H9 (cell line): ENCODE data around the gene ADGRD1. TPM values are rescaled to one million over a fixed set of nuclear protein-coding genes. Genes with fewer than 3 reads are reported as not detected.

ENCODE experiments used
- DNase-seq: peaks from one replicate; pipeline ENCODE4 v3.0.0-alpha.2; 2017
- H2AFZ ChIP-seq: one replicate; pipeline ENCODE4 v1.6.1; 2013; ENCODE audit warnings: mild to moderate bottlenecking, low read length, control low read depth, moderate library complexity
- H2AK5ac ChIP-seq: 2 replicates; pipeline ENCODE4 v1.6.1; 2013; ENCODE audit warnings: low read length, control low read depth, mixed read lengths; ENCODE audit not compliant: insufficient read length
- H2BK120ac ChIP-seq: one replicate; pipeline ENCODE4 v1.6.1; 2013; ENCODE audit warnings: low read depth, mild to moderate bottlenecking, low read length, control low read depth, inconsistent platforms; ENCODE audit not compliant: poor library complexity, severe bottlenecking
- H2BK12ac ChIP-seq: 2 replicates; pipeline ENCODE4 v1.6.1; 2013; ENCODE audit warnings: low read length, control low read depth, mixed read lengths, low read depth; ENCODE audit not compliant: insufficient read length
- H2BK15ac ChIP-seq: 2 replicates; pipeline ENCODE4 v1.6.1; 2013; ENCODE audit warnings: low read depth, low read length, control low read depth
- H2BK20ac ChIP-seq: one replicate; pipeline ENCODE4 v1.6.1; 2013; ENCODE audit warnings: low read depth, mild to moderate bottlenecking, low read length, control low read depth, inconsistent platforms; ENCODE audit not compliant: poor library complexity, severe bottlenecking
- H2BK5ac ChIP-seq: 2 replicates; pipeline ENCODE4 v1.6.1; 2013; ENCODE audit warnings: low read length, control low read depth, mixed read lengths; ENCODE audit not compliant: insufficient read length
- H3K14ac ChIP-seq: 2 replicates; pipeline ENCODE4 v1.6.1; 2013; ENCODE audit warnings: low read length, control low read depth; ENCODE audit not compliant: insufficient read depth
- H3K18ac ChIP-seq: 2 replicates; pipeline ENCODE4 v1.6.1; 2013; ENCODE audit warnings: low read depth, mild to moderate bottlenecking, mixed read lengths, low read length, control low read depth; ENCODE audit not compliant: insufficient read length
- H3K23ac ChIP-seq: 2 replicates; pipeline ENCODE4 v1.6.1; 2013; ENCODE audit warnings: low read length, control low read depth, mixed read lengths, low read depth; ENCODE audit not compliant: insufficient read length
- H3K23me2 ChIP-seq: 2 replicates; pipeline ENCODE4 v1.6.1; 2013; ENCODE audit warnings: low read depth, mild to moderate bottlenecking, mixed read lengths, low read length, control low read depth; ENCODE audit not compliant: insufficient read length, poor library complexity, severe bottlenecking
- H3K27ac ChIP-seq: 2 replicates; pipeline ENCODE4 v1.5.1; 2013; ENCODE audit warnings: low read length, control low read depth, mixed read lengths, low read depth; ENCODE audit not compliant: insufficient read length
- H3K27me3 ChIP-seq: 2 replicates; pipeline ENCODE4 v1.6.1; 2013; ENCODE audit warnings: low read length, control low read depth, inconsistent platforms; ENCODE audit not compliant: insufficient read depth
- H3K4ac ChIP-seq: 2 replicates; pipeline ENCODE4 v1.6.1; 2013; ENCODE audit warnings: low read depth, mild to moderate bottlenecking, control low read depth, inconsistent platforms, low read length, moderate library complexity
- H3K4me1 ChIP-seq: 2 replicates; pipeline ENCODE4 v1.6.1; 2013; ENCODE audit warnings: low read length, control low read depth, inconsistent platforms; ENCODE audit not compliant: insufficient read depth
- H3K4me2 ChIP-seq: 2 replicates; pipeline ENCODE4 v1.6.1; 2013; ENCODE audit warnings: low read length, control low read depth, mixed read lengths; ENCODE audit not compliant: insufficient read length, insufficient read depth
- H3K56ac ChIP-seq: 2 replicates; pipeline ENCODE4 v1.6.1; 2013; ENCODE audit warnings: low read depth, mild to moderate bottlenecking, mixed read lengths, low read length, control low read depth; ENCODE audit not compliant: insufficient read length
- H3K79me1 ChIP-seq: 2 replicates; pipeline ENCODE4 v1.6.1; 2013; ENCODE audit warnings: low read depth, mild to moderate bottlenecking, moderate library complexity, low read length, control low read depth, inconsistent platforms; ENCODE audit not compliant: insufficient read depth, poor library complexity, severe bottlenecking
- H3K79me2 ChIP-seq: 2 replicates; pipeline ENCODE4 v1.6.1; 2013; ENCODE audit warnings: low read length, control low read depth, inconsistent platforms; ENCODE audit not compliant: insufficient read depth
- H3K9ac ChIP-seq: 2 replicates; pipeline ENCODE4 v1.6.1; 2013; ENCODE audit warnings: low read length, control low read depth, mixed read lengths; ENCODE audit not compliant: insufficient read length; ENCODE audit errors: extremely low read depth
- H3K9me3 ChIP-seq: one replicate; pipeline ENCODE4 v1.6.1; 2013; ENCODE audit warnings: low read depth, low read length, inconsistent platforms; ENCODE audit not compliant: control insufficient read depth
- H3T11ph ChIP-seq: one replicate; pipeline ENCODE4 v1.6.1; 2013; ENCODE audit warnings: mild to moderate bottlenecking, low read length, control low read depth, inconsistent platforms
- H4K20me1 ChIP-seq: one replicate; pipeline ENCODE4 v1.6.1; 2013; ENCODE audit not compliant: control insufficient read depth, insufficient read length, insufficient read depth
- H4K5ac ChIP-seq: 2 replicates; pipeline ENCODE4 v1.6.1; 2013; ENCODE audit warnings: low read depth, mild to moderate bottlenecking, mixed read lengths, low read length, control low read depth; ENCODE audit not compliant: insufficient read length
- H4K8ac ChIP-seq: replicated peaks from 2 replicates; pipeline ENCODE4 v1.6.1; 2013; ENCODE audit warnings: low read length, control low read depth, mixed read lengths, low read depth; ENCODE audit not compliant: insufficient read length
- H4K91ac ChIP-seq: 2 replicates; pipeline ENCODE4 v1.6.1; 2013; ENCODE audit warnings: low read depth, mild to moderate bottlenecking, moderate library complexity, mixed read lengths, low read length, control low read depth; ENCODE audit not compliant: insufficient read length
- H3K27ac Mint-ChIP-seq, 3 experiments: 2 replicates in 2 of 3; 3 replicates in 1 of 3; pipeline ENCODE4 v1.8.0; 2020 to 2021; ENCODE audit warnings: mixed read lengths in 3 of 3, mild to moderate bottlenecking in 1 of 3, moderate library complexity in 1 of 3
- H3K27me3 Mint-ChIP-seq: 2 replicates; pipeline ENCODE4 v1.8.0; 2021; ENCODE audit warnings: low read depth, mild to moderate bottlenecking, moderate library complexity, mixed read lengths
- H3K36me3 Mint-ChIP-seq, 3 experiments: 2 replicates in 2 of 3; 3 replicates in 1 of 3; pipeline ENCODE4 v1.8.0; 2020 to 2021; ENCODE audit warnings: low read depth in 3 of 3, mixed read lengths in 3 of 3; ENCODE audit not compliant: insufficient read depth in 1 of 3
- H3K4me1 Mint-ChIP-seq, 2 experiments: 2 replicates each; pipeline ENCODE4 v1.8.0; 2020; ENCODE audit warnings: mixed read lengths in 2 of 2
- H3K4me3 Mint-ChIP-seq, 2 experiments: 2 replicates in 1 of 2; 3 replicates in 1 of 2; pipeline ENCODE4 v1.8.0; 2020 to 2021; ENCODE audit warnings: mild to moderate bottlenecking in 2 of 2, mixed read lengths in 2 of 2, moderate library complexity in 1 of 2
- H3K9me3 Mint-ChIP-seq, 2 experiments: 2 replicates in 1 of 2; 3 replicates in 1 of 2; pipeline ENCODE4 v1.8.0; 2020; ENCODE audit warnings: mild to moderate bottlenecking in 2 of 2, mixed read lengths in 2 of 2, moderate library complexity in 1 of 2
- WGBS: extraction: QIAGEN DNeasy Blood & Tissue Kit; methylation state at CpG from one replicate; pipeline ENCODE4 v1.1.7; 2013; ENCODE audit warnings: missing lambda C conversion rate, low lambda C conversion rate, mixed read lengths; ENCODE audit not compliant: insufficient read length; ENCODE audit errors: extremely low coverage; 5-methylcytosine and 5-hydroxymethylcytosine counted together
- total RNA-seq: library from RNA; stranded (reverse); gene quantifications from 2 replicates; pipeline ENCODE4 v1.2.1, GENCODE V29; 2021
- TF ChIP-seq, protein P1 (sequence below): fragments of 200-600 bp; sonication (generic); conservative IDR thresholded peaks from 3 replicates; pipeline ENCODE4 v1.8.0; 2021; ENCODE audit warnings: antibody characterized with exemption, mild to moderate bottlenecking

ADGRD1 gene
- total RNA-seq, 1 experiment from 2014 or later: 0.52 TPM

DNA sequence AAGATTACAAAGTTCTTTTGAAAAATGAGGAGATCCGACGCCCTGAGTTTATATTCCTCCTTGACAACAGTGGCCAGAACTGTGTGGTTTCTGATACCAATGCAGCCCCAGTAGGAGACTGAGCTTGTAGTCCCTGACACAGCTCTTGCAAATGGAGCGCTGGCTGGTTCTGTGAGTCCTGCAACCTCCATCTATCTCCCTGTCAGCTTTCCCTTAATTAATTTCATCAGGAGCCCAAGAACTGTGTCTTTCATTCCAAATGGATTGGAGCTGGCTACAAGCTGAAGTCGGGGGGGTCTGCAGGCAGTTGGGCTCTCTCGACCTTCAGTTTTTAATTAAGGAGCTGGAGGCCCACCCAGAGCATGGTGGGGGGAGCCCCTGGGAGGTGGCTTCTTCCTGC, 160.6 kb downstream of the ADGRD1 start:
- no peaks in the 10 kb centered on the region for H3K27me3 ChIP-seq
- H3K4me3 Mint-ChIP-seq: no peak overlapping the region

More for the DNA sequence above, 160.6 kb downstream of the ADGRD1 start:
- no peak overlapping the region for H2BK5ac ChIP-seq
- H3K27ac ChIP-seq: no peak overlapping the region
- Mint-ChIP-seq H3K27ac (no peak overlapping the region), H3K4me1 (peaks cover 10 to 14% of the 10 kb centered on the region in 2 experiments), H3K36me3 (no peaks in the 10 kb centered on the region), H3K9me3 (no peaks in the 10 kb centered on the region), H3K27me3 (peaks cover 14% of the 10 kb centered on the region)
- H3K79me2 ChIP-seq: no peaks in the 10 kb centered on the region
- no CpG with 5 or more reads among the region's 5 CpGs for WGBS
- H2AK5ac ChIP-seq: no peak overlapping the region
- no peak overlapping the region for H3K23ac ChIP-seq
- DNase-seq: no peak
- H3K9me3 ChIP-seq: no peaks in the 10 kb centered on the region
- no peak overlapping the region for H2AFZ ChIP-seq
- H3K14ac ChIP-seq: no peak overlapping the region
- no peak overlapping the region for H3K9ac ChIP-seq
- no peak overlapping the region for H3K18ac ChIP-seq
- H2BK120ac ChIP-seq: no peak overlapping the region
- no peaks in the 10 kb centered on the region for H3K23me2 ChIP-seq
- H4K20me1 ChIP-seq: no peaks in the 10 kb centered on the region
- no peak overlapping the region for H2BK12ac ChIP-seq
- TF ChIP-seq, protein P1, sequence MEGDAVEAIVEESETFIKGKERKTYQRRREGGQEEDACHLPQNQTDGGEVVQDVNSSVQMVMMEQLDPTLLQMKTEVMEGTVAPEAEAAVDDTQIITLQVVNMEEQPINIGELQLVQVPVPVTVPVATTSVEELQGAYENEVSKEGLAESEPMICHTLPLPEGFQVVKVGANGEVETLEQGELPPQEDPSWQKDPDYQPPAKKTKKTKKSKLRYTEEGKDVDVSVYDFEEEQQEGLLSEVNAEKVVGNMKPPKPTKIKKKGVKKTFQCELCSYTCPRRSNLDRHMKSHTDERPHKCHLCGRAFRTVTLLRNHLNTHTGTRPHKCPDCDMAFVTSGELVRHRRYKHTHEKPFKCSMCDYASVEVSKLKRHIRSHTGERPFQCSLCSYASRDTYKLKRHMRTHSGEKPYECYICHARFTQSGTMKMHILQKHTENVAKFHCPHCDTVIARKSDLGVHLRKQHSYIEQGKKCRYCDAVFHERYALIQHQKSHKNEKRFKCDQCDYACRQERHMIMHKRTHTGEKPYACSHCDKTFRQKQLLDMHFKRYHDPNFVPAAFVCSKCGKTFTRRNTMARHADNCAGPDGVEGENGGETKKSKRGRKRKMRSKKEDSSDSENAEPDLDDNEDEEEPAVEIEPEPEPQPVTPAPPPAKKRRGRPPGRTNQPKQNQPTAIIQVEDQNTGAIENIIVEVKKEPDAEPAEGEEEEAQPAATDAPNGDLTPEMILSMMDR: no peak
- no peak overlapping the region for H3T11ph ChIP-seq
- H3K4me2 ChIP-seq: no peak overlapping the region
- no peak overlapping the region for H4K8ac ChIP-seq
- H2BK15ac ChIP-seq: no peak overlapping the region
- H3K4me1 ChIP-seq: no peaks in the 10 kb centered on the region
- H2BK20ac ChIP-seq: no peak overlapping the region
- no peak overlapping the region for H3K56ac ChIP-seq
- no peak overlapping the region for H3K4ac ChIP-seq
- H4K5ac ChIP-seq: no peak overlapping the region
- H4K91ac ChIP-seq: no peak overlapping the region
- H3K79me1 ChIP-seq: no peaks in the 10 kb centered on the region
